ENCODE results near the gene LOC128125822.
A peak's percentile ranks its signal among the peaks of the same experiment; 100 is the strongest.

Gene LOC128125822

GRCh38 chr6:63556369-63556768, 15.9 kb upstream of the LOC128125822 start:
- no peak for DNase-seq (ENCODE audit: low read depth, low spot score)

- DNase-seq (ENCODE audit: low read depth, low spot score) = no peak
Observed at GRCh38 chr6:63558278-63558677, 14.0 kb upstream of the LOC128125822 start.

GRCh38 chr6:63560801-63561287, 11.4 kb upstream of the LOC128125822 start:
- no peak for DNase-seq (ENCODE audit: low read depth, low spot score)

DNA sequence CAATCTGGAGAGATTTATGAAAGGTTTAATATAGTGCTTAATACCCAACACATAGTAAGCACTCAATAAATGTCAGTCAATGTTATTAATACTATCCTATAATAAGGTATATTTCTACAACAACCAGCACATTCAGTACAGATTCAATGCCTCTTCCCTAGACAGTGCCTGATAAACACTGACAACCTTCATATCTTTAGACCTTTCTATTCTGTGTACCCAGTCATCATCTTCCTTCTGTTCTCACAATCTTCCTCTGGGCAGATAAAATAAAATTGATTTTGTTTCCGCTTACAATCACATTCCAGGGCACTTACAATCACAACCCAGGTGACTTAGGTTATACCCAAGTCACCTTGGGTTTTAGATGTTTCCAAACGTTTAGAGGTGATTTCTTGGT, 11.0 kb upstream of the LOC128125822 start:
- DNase-seq (ENCODE audit: low read depth, low spot score) = no peak

DNA sequence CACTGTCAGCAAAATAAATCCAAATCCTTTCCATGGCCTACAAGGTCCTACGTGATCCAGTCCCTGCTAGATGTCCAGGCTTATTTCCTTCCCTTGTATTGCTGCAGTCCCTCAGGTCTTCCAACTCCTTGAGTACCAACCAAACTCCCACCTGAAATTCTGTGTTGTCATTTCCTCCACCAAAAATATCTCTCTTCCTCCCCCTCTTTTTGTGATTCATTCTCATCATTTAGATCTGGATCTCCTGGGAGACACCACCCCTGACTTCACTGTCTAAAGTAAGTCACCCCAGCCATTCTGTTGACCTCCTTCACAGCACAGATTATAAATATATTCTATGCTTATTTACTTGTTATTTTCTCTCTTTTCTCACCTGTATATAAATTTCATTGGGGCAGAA, 9.0 kb upstream of the LOC128125822 start:
- no peak for DNase-seq (ENCODE audit: low read depth, low spot score)

- DNase-seq (ENCODE audit: low read depth, low spot score) = no peak
Observed at GRCh38 chr6:63565058-63565726, 7.1 kb upstream of the LOC128125822 start.

- no peak for DNase-seq (ENCODE audit: low read depth, low spot score)
Observed at GRCh38 chr6:63565727-63566596, 6.3 kb upstream of the LOC128125822 start.

- DNase-seq (ENCODE audit: low read depth, low spot score) = no peak
Observed at GRCh38 chr6:63567966-63568365, 4.3 kb upstream of the LOC128125822 start.

DNA sequence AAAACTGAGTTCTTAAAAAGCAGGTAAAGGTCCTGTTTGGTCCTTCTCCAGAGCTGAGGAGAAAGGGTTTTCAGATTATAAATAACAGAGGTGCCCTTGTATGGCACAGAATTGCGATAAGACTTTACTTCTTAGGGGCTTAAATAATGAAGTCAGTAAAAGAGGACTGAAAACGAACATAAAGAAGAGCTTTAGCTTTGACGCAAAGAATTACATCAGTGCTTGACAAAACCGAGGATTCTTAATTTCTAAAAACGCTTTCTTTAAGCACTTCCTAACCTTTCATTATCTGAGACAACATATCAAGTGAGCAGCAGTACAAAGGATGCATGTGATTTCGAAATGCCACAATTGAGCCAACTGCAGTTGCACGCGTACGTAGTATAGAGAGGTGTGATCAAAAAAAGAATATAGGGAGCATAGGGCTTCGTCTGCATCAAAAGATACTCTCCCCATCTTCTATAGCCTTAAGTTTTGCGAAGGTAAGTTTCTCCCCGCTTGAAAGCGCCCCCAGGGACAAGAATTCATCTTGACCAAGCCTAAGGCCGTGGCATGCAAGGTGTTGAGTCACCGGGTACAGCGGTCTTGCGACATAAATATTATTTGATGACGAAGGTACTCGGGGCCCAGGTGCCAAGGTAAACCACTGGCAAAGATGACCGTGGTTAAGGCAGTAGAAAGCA, 778 bp upstream of the LOC128125822 start:
- DNase-seq (ENCODE audit: low read depth, low spot score) = no peak

DNA sequence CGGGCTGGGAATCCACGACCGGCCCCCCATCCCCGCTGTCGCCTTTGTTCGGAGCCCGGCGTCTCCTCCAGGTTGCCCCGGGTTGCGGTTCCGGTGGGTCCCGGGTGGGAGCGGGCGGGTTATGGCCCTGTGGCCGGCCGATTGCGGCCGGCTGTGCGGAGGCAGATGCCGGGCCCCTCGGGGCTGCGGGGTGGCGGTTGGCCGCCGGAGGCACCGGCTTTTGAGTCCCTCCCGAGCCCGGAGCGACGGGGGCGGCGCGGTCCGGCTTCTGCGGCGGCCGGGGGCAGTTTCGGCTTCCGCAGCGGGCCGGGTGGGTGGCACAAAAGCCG, 431 bp downstream of the LOC128125822 start:
- DNase-seq (ENCODE audit: low read depth, low spot score) = no peak

- DNase-seq (ENCODE audit: low read depth, low spot score) = peak; percentile 34
Observed at GRCh38 chr6:63573076-63573898, 1.0 kb downstream of the LOC128125822 start.

DNA sequence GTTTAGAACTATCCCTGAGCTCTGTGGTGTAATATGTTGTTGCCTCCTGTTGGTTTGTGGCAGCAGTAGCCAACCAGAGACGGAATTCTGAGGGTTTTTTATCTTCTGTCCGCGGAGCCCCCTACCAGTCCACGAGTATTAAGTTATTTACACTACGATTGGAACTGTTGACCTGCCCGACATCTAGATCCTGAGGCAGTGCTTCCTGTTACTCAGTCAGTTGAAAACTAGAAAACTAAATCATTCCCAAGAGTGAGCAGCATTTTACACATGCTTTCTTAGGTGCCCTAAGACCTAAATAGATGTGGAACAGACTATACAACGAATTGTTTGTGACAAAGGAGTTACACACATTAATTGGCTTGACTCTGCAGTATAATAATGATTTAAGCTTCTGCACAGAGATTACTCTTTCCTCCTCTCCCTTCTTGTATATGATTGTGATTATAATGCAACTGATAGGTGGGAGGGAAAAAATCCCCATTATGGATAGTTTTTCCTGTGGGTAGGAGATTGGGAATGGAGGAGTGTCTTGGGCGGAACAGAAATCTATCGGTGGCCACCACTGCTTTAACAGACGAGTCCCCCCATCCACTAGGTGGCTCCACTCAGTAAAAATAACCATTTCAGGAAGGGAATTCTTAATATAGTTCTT, 1.7 kb downstream of the LOC128125822 start:
- DNase-seq (ENCODE audit: low read depth, low spot score) = no peak

- DNase-seq (ENCODE audit: low read depth, low spot score) = no peak
Observed at GRCh38 chr6:63574554-63574900, 2.2 kb downstream of the LOC128125822 start.

- DNase-seq (ENCODE audit: low read depth, low spot score) = no peak
Observed at GRCh38 chr6:63576147-63576772, 4.0 kb downstream of the LOC128125822 start.

- DNase-seq (ENCODE audit: low read depth, low spot score) = no peak
Observed at GRCh38 chr6:63576985-63577712, 4.9 kb downstream of the LOC128125822 start.

DNA sequence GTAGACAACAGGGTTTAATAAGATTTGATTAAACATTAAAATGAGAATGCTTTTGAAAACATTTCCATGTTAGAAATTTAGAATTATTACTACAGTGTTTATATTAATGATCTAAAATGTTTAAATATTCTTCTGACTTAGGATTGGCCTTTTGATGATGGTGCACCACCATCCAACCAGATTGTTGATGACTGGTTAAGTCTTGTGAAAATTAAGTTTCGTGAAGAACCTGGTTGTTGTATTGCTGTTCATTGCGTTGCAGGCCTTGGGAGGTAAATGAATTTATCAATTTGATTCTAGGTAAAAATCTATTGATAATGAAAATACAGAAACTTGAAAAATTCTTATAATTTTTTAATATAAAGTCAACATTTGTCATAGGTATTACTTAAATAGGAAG, 6.5 kb downstream of the LOC128125822 start:
- DNase-seq (ENCODE audit: low read depth, low spot score) = no peak

GRCh38 chr6:63579937-63580703, 7.8 kb downstream of the LOC128125822 start:
- no peak for DNase-seq (ENCODE audit: low read depth, low spot score)

GRCh38 chr6:63580704-63580961, 8.4 kb downstream of the LOC128125822 start:
- DNase-seq (ENCODE audit: low read depth, low spot score) = no peak

DNA sequence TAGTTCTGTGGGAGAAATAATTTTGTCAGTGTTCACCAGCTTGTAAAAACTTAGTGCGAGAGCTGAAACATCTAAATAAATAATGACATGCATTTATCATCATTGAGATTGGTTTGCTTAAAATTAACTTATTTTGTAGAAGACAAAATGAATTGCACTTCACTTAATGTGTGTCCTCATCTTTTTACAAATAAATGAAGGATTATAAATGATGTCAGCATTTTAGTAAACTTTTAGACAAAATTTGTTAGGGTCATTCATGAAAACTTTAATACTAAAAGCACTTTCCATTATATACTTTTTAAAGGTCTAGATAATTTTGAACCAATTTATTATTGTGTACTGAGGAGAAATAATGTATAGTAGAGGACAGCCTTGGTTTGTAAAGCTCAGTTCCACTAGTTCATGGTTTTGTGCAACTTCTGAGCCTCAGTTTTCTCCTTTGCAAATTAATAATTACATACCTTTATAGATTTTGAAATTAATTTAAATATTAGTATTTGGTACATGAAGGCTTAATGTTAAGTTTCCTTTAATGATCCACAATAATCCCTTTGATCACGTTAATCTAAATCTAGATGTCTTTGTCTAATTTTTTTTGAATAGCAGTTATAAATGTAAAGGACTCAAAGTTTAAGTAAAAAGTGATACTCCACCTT, 9.2 kb downstream of the LOC128125822 start:
- no peak for DNase-seq (ENCODE audit: low read depth, low spot score)

Measured in activated naive CD8-positive, alpha-beta T cell treated with anti-CD3 and anti-CD28 coated beads, Interleukin-2, amount 50 U/mL, for 16 hours (primary cell).